Pancreas (tissue), 10 donors: ENCODE results near the gene C1orf105. TPM values are rescaled to one million over a fixed set of nuclear protein-coding genes. Genes with fewer than 3 reads are reported as not detected.

Source experiments
- ATAC-seq, 4 donors: fragments of 200-7000 bp; cut with Tn5 transposase; one replicate each; pipeline versions ENCODE4 v1.8.0 to v1.9.1; 2020; ENCODE audit warnings: mild to moderate bottlenecking in 4 of 4, moderate library complexity in 4 of 4
- DNase-seq, 6 donors: peaks; one replicate each; pipeline ENCODE4 v3.0.0-alpha.2; 2020
- FAIRE-seq: peaks from 2 replicates; lab custom pipeline; 2012; peaks lifted over from hg19 to GRCh38; lab: Jason Lieb, UNC
- H3K27ac ChIP-seq, 4 donors: fragments of 200-600 bp; sonication (generic); 1 replicate in 3 of 4; 2 replicates in 1 of 4; pipeline versions ENCODE4 v1.5.0 to v1.8.0; 2020
- H3K27me3 ChIP-seq, 4 donors: fragments of 200-600 bp; one replicate each; pipeline ENCODE4 v1.8.0; 2021
- H3K36me3 ChIP-seq, 3 donors: fragments of 200-600 bp; sonication (generic) in 1 of 3; one replicate each; pipeline versions ENCODE4 v1.5.0 to v1.8.0; 2020 to 2021
- H3K4me1 ChIP-seq, 3 donors: fragments of 200-600 bp; one replicate each; pipeline ENCODE4 v1.8.0; 2021
- H3K4me3 ChIP-seq, 4 donors: fragments of 200-600 bp; sonication (generic) in 2 of 4; one replicate each; pipeline versions ENCODE4 v1.5.0 to v1.8.0; 2020 to 2021
- H3K9me3 ChIP-seq, 4 donors: fragments of 200-600 bp; one replicate each; pipeline ENCODE4 v1.8.0; 2021
- CTCF ChIP-seq, 4 donors: fragments of 200-600 bp; sonication (generic) in 3 of 4; IDR thresholded peaks; one replicate each; pipeline versions ENCODE4 v1.5.0 to v1.8.0; 2021; ENCODE audit warnings: antibody characterized with exemption in 4 of 4
- WGBS, 2 donors: extraction: QIAGEN DNeasy Blood & Tissue Kit; methylation state at CpG; one replicate each; pipeline ENCODE4 v1.1.7; 2013; 5-methylcytosine and 5-hydroxymethylcytosine counted together
- intact Hi-C, 3 donors: fragments of 100-400 bp; cut with DNase I; formaldehyde crosslinking; loops; one replicate each; pipeline versions ENCODE4 v1.11.1 to v1.14.2; 2022
- polyA plus RNA-seq, 2 donors: library from polyadenylated mRNA; stranded (reverse); fragments of 200-250 nt; gene quantifications; one replicate each; pipeline ENCODE4 v1.2.3, GENCODE V29; 2013
- total RNA-seq, 6 donors: library from RNA; stranded (reverse); fragmentation: NEBNext Ultra II Directional in 4 of 6; extraction: Animal tissue kit (Norgen Biotek cat#: 25700) in 4 of 6; gene quantifications; one replicate each; pipeline versions ENCODE4 v1.2.1 to v1.2.4, GENCODE V29; 2021 to 2023
- donor health status: healthy with polysubstance abuse.
- donor health status: DM: no; HTN: no; CAD: no; lungs with moderate emphysema.
- donor health status: DM: no; HTN: no; CAD: no.
- donor health status: control.
- donor health status: control.
- donor health status: Bipolar disorder and iron deficiency.
- donor health status: DM: yes; HTN: yes; CAD: no.
- donor health status: DM: no; HTN: no; CAD: no.
- donor health status: DM: no; HTN: no; CAD: no.
- donor health status: DM: yes; HTN: yes; CAD: no.

The C1orf105 gene
- total and polyA plus RNA-seq, 8 donors = not detected

GRCh38 chr1:172416496-172417035 is 3.9 kb upstream of the C1orf105 start:
- Histone ChIP-seq H3K4me1 (no peaks in the 10 kb centered on the region), H3K36me3 (no peaks in the 10 kb centered on the region), H3K4me3 (no peak overlapping the region), H3K27me3 (no peaks in the 10 kb centered on the region), H3K27ac (no peak overlapping the region), H3K9me3 (no peaks in the 10 kb centered on the region)
- FAIRE-seq = no peak
- no peak for ATAC-seq
- WGBS, 2 donors = 68 to 75% methylated on average over 4 of the region's 4 CpGs
- TF ChIP-seq CTCF (IDR thresholded peaks at IDR 0.05) = no peak
- intact Hi-C loops = no loop called here
- DNase-seq = no peak

- TF ChIP-seq CTCF (IDR thresholded peaks at IDR 0.05) = no peak
- Histone ChIP-seq H3K27ac (no peak overlapping the region), H3K9me3 (no peaks in the 10 kb centered on the region), H3K4me1 (no peaks in the 10 kb centered on the region), H3K4me3 (no peak overlapping the region), H3K36me3 (no peaks in the 10 kb centered on the region), H3K27me3 (no peaks in the 10 kb centered on the region)
- intact Hi-C loops = no loop called here
- 86 to 91% methylated on average over 1 of the region's 1 CpG for WGBS, 2 donors
- ATAC-seq (peak in 1 of 4 donors; percentile 79), DNase-seq (no peak), FAIRE-seq (no peak)
These were observed 2.9 kb upstream of the C1orf105 start for GRCh38 chr1:172417557-172417956.

GRCh38 chr1:172421974-172422604 is 1.6 kb downstream of the C1orf105 start:
- no peak for TF ChIP-seq CTCF (IDR thresholded peaks at IDR 0.05)
- no peak overlapping the region for H3K4me3 ChIP-seq
- no peak for ATAC-seq
- H3K27ac ChIP-seq = no peak overlapping the region
- no peaks in the 10 kb centered on the region for H3K27me3 ChIP-seq
- H3K4me1 ChIP-seq = no peaks in the 10 kb centered on the region
- H3K9me3 ChIP-seq = no peaks in the 10 kb centered on the region
- no peaks in the 10 kb centered on the region for H3K36me3 ChIP-seq
- FAIRE-seq = no peak
- 84% methylated on average over 5 of the region's 5 CpGs for WGBS, 2 donors
- intact Hi-C loops = loop anchor here in 2 of 3 donors (10.0 kb wide), 2 partner anchors 303 to 417 kb away; no protein-coding TSS in a partner anchor
- no peak for DNase-seq

GRCh38 chr1:172423336-172423735 is 2.9 kb downstream of the C1orf105 start:
- FAIRE-seq (no peak), ATAC-seq (no peak), DNase-seq (no peak)
- Histone ChIP-seq H3K4me1 (no peaks in the 10 kb centered on the region), H3K9me3 (no peaks in the 10 kb centered on the region), H3K36me3 (no peaks in the 10 kb centered on the region), H3K27ac (no peak overlapping the region), H3K4me3 (no peak overlapping the region), H3K27me3 (no peaks in the 10 kb centered on the region)
- intact Hi-C loops = loop anchor here in 2 of 3 donors (10.0 kb wide), 2 partner anchors 301 to 419 kb away; no protein-coding TSS in a partner anchor
- TF ChIP-seq CTCF (IDR thresholded peaks at IDR 0.05) = no peak
- 90 to 92% methylated on average over 2 of the region's 2 CpGs for WGBS, 2 donors

- no peak for TF ChIP-seq CTCF (IDR thresholded peaks at IDR 0.05)
- H3K4me3 ChIP-seq = no peak overlapping the region
- intact Hi-C loops = loop anchor here in 2 of 3 donors (10.0 kb wide), 2 partner anchors 299 to 421 kb away; no protein-coding TSS in a partner anchor
- FAIRE-seq (no peak), ATAC-seq (no peak), DNase-seq (no peak)
- H3K27me3 ChIP-seq = no peaks in the 10 kb centered on the region
- no peaks in the 10 kb centered on the region for H3K36me3 ChIP-seq
- H3K4me1 ChIP-seq = no peaks in the 10 kb centered on the region
- 87 to 96% methylated on average over 3 of the region's 3 CpGs for WGBS, 2 donors
- H3K27ac ChIP-seq = no peak overlapping the region
- no peaks in the 10 kb centered on the region for H3K9me3 ChIP-seq
These were observed 4.9 kb downstream of the C1orf105 start for GRCh38 chr1:172425339-172425738.
